Small intestine (tissue), 7 donors: ENCODE data around the gene RBFOX1. TPM values are rescaled to one million over a fixed set of nuclear protein-coding genes. Genes with fewer than 3 reads are reported as not detected.

Experiments used
- DNase-seq, 2 donors: peaks; one replicate each; pipeline versions ENCODE4 v3.0.0 to v3.0.0-alpha.2; 2013
- FAIRE-seq: peaks from 2 replicates; lab custom pipeline; 2012; peaks lifted over from hg19 to GRCh38; lab: Jason Lieb, UNC
- H3K27ac ChIP-seq, 3 donors: one replicate each; pipeline ENCODE4 v1.5.1; 2013; ENCODE audit warnings: low read length in 2 of 3, mild to moderate bottlenecking in 2 of 3, control low read depth in 1 of 3, inconsistent platforms in 1 of 3, low read depth in 1 of 3, moderate library complexity in 1 of 3
- H3K27me3 ChIP-seq, 3 donors: one replicate each; pipeline ENCODE4 v1.6.1; 2013; ENCODE audit warnings: low read length in 3 of 3, inconsistent platforms in 1 of 3; ENCODE audit not compliant: control insufficient read depth in 3 of 3, insufficient read depth in 3 of 3
- H3K36me3 ChIP-seq, 3 donors: one replicate each; pipeline ENCODE4 v1.6.1; 2013; ENCODE audit warnings: low read length in 3 of 3, inconsistent platforms in 1 of 3, low read depth in 1 of 3, mild to moderate bottlenecking in 1 of 3, moderate library complexity in 1 of 3; ENCODE audit not compliant: control insufficient read depth in 3 of 3, insufficient read depth in 2 of 3
- H3K4me1 ChIP-seq, 3 donors: one replicate each; pipeline ENCODE4 v1.6.1; 2013; ENCODE audit warnings: low read length in 2 of 3, inconsistent platforms in 1 of 3, low read depth in 1 of 3, mild to moderate bottlenecking in 1 of 3, moderate library complexity in 1 of 3; ENCODE audit not compliant: control insufficient read depth in 3 of 3, insufficient read depth in 2 of 3
- H3K4me3 ChIP-seq, 3 donors: one replicate each; pipeline ENCODE4 v1.5.1; 2013; ENCODE audit warnings: low read length in 3 of 3, control low read depth in 1 of 3, inconsistent platforms in 1 of 3, low read depth in 1 of 3, mild to moderate bottlenecking in 1 of 3, moderate library complexity in 1 of 3
- H3K9me3 ChIP-seq, 2 donors: one replicate each; pipeline ENCODE4 v1.6.1; 2013; ENCODE audit warnings: low read depth in 1 of 2, low read length in 1 of 2; ENCODE audit not compliant: control insufficient read depth in 2 of 2, insufficient read depth in 1 of 2
- WGBS, 3 donors: extraction: QIAGEN DNeasy Blood & Tissue Kit; methylation state at CpG; one replicate each; pipeline ENCODE4 v1.1.7; 2013; 5-methylcytosine and 5-hydroxymethylcytosine counted together
- polyA plus RNA-seq, 4 donors: library from polyadenylated mRNA; stranded (reverse) in 3 of 4; unstranded in 1 of 4; fragments of 200-250 nt in 3 of 4; fragments of 120-200 nt in 1 of 4; gene quantifications; one replicate each; pipeline versions ENCODE4 v1.2.1 to v1.2.3, GENCODE V29; 2013
- donor health status: healthy with polysubstance abuse.
- donor health status: control.
- donor health status: control.
- donor health status: Bipolar disorder and iron deficiency.
- donor health status: healthy.

Gene RBFOX1
- polyA plus RNA-seq, 4 donors = 0.30 to 0.87 (median 0.54) TPM; not detected in 1

DNA sequence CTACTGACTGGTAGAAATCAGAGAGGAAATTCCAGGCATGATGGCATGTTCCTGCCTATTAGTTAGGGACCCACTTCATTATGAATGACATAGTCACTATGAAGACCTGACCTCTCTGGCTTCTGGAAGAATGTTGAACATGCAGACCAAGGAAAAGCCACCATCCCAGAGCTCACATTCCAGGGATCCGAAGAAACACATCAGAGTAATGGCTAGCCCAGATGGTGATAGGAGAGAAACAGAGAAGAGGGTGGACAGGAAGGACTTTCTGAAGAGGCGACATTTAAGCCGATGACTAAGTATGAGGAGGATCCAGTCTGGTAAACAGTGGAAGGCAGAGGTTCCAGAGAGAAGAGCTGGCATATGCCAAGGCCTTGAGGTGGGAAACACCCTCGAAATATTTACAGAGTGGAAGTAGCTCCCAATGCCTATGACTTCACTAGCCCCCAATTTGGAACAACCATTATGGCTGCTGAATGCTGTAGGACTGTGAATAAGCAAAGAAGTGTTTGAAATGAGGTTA lies 216.2 kb downstream of the RBFOX1 start:
- DNase-seq = no peak
- WGBS, 3 donors = 79 to 84% (median 79%) methylated on average over 4 of the region's 4 CpGs
- no peak for FAIRE-seq
- Histone ChIP-seq H3K36me3 (no peaks in the 10 kb centered on the region), H3K27me3 (no peaks in the 10 kb centered on the region), H3K4me1 (no peaks in the 10 kb centered on the region), H3K9me3 (no peaks in the 10 kb centered on the region), H3K4me3 (no peak overlapping the region), H3K27ac (no peak overlapping the region)

DNA sequence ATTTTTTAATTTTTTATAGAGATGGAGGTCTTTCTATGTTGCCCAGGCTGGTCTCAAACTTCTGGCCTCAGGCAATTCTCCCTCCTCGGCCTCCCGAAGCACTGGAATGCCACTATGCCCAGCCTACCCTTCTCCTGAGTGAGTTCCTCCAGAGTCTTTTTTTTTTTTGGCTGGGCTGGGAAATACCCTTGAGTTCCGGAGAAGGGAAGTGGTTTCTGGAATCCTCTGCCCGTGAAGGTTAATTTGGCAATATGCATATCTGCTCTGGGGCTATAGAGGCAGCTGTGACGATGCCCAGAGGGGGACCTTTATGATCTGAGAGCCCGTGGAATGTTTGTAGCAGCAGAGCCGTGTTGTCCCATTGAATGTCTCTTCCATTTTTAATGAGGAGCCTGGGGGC lies 217.5 kb downstream of the RBFOX1 start:
- H3K27me3 ChIP-seq = no peaks in the 10 kb centered on the region
- no peak overlapping the region for H3K27ac ChIP-seq
- no peak for DNase-seq
- FAIRE-seq = no peak
- H3K4me1 ChIP-seq = no peaks in the 10 kb centered on the region
- no peaks in the 10 kb centered on the region for H3K9me3 ChIP-seq
- WGBS, 3 donors = 83 to 90% (median 84%) methylated on average over 7 of the region's 7 CpGs
- H3K4me3 ChIP-seq = no peak overlapping the region
- H3K36me3 ChIP-seq = no peaks in the 10 kb centered on the region

DNA sequence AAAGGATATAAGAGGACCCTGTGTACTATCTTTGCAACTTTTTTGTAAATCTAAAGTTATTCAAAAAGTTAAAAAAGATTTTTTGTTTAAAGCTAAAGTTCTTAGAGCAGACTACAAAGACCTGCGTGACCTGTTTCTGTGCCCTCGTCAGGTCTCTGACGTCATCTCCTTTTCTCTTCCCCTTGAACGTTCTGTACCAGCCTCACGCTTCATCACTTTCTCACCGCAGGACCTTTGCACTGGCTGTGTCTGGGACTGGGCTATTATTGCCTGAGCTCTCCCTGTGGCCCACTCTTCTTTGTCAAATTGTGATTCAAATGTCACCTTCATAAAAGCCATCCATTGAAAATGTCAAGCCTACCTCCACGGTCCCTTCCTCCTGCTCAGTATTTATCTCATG lies 222.8 kb downstream of the RBFOX1 start:
- FAIRE-seq (no peak), DNase-seq (no peak)
- Histone ChIP-seq H3K27ac (no peak overlapping the region), H3K4me3 (no peak overlapping the region), H3K36me3 (no peaks in the 10 kb centered on the region), H3K4me1 (no peaks in the 10 kb centered on the region), H3K9me3 (no peaks in the 10 kb centered on the region), H3K27me3 (no peaks in the 10 kb centered on the region)
- 89 to 91% (median 89%) methylated on average over 7 of the region's 7 CpGs for WGBS, 3 donors

DNA sequence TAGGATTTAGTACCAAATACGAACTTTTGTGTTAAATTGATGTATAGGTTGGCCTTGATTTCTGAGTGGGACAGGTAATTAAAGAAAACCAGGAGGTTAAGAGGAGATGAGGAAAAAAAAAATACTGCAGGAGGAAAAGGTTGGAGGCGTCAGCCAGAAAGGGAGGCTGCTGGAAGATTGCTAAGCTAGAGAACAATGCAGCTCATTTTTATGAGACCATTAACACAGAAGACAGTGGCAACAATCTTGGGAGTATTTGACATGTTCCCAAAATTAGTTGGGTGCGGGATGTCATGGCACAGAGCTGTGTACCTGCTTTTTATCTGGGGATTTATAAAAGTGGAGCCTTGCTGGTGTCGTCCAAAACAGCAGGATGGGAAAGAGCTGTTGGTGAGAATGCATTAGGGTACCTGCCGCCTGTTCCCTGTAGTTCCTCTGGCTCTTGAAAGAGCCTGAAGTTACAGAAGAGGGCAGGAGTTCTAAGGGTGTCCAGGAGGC lies 229.3 kb downstream of the RBFOX1 start:
- FAIRE-seq = no peak
- H3K9me3 ChIP-seq = no peaks in the 10 kb centered on the region
- no peak for DNase-seq
- no peaks in the 10 kb centered on the region for H3K27me3 ChIP-seq
- H3K36me3 ChIP-seq = no peaks in the 10 kb centered on the region
- WGBS, 3 donors = 59 to 71% (median 69%) methylated on average over 5 of the region's 5 CpGs
- no peak overlapping the region for H3K4me3 ChIP-seq
- H3K27ac ChIP-seq = no peak overlapping the region
- H3K4me1 ChIP-seq = no peaks in the 10 kb centered on the region

DNA sequence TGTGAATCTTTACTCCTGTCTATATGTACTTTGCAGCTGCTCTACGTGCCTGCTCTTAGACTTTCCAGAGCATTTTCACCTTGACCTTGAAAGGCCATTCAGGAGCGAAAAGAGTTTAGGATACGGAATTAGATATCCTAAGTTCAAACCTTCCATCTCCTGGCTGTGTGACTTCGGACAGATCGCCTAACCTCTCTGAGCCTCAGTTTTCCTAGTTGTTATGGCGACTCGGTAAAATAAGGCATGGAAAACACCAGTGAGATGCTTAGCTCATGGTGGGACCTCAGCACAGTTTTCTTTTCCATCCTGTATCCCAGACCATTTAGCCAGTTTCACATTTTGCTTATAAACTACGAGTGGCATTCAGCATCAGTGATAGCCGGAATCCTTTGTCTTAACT lies 233.7 kb downstream of the RBFOX1 start:
- no peaks in the 10 kb centered on the region for H3K27me3 ChIP-seq
- no peaks in the 10 kb centered on the region for H3K9me3 ChIP-seq
- no peak overlapping the region for H3K27ac ChIP-seq
- no peak for DNase-seq
- no peaks in the 10 kb centered on the region for H3K36me3 ChIP-seq
- no peak for FAIRE-seq
- WGBS, 3 donors = 77 to 86% (median 81%) methylated on average over 9 of the region's 9 CpGs
- H3K4me1 ChIP-seq = no peaks in the 10 kb centered on the region
- H3K4me3 ChIP-seq = no peak overlapping the region

DNA sequence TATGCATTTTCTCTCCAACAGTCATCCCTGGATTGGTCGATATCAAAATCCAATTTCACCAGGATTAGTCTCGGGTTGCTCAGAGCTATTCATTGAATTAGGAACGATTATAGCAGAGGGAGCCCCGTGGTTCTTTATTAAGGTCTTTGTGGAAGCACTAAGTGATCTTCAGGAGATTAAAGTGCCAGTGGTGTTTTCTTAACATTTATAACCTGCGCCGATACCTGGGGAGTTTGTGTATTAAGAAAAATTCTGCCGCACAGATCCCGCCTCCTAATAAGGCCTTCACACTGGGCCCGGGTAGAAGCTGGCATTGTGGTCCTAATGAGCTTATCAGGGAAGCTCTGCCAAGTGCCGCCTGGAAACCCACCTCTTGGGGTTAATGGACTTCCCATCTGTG lies 238.7 kb downstream of the RBFOX1 start:
- no peaks in the 10 kb centered on the region for H3K27me3 ChIP-seq
- 74 to 83% (median 81%) methylated on average over 10 of the region's 10 CpGs for WGBS, 3 donors
- DNase-seq (no peak), FAIRE-seq (no peak)
- no peaks in the 10 kb centered on the region for H3K36me3 ChIP-seq
- no peaks in the 10 kb centered on the region for H3K4me1 ChIP-seq
- no peak overlapping the region for H3K27ac ChIP-seq
- H3K4me3 ChIP-seq = no peak overlapping the region
- no peaks in the 10 kb centered on the region for H3K9me3 ChIP-seq

DNA sequence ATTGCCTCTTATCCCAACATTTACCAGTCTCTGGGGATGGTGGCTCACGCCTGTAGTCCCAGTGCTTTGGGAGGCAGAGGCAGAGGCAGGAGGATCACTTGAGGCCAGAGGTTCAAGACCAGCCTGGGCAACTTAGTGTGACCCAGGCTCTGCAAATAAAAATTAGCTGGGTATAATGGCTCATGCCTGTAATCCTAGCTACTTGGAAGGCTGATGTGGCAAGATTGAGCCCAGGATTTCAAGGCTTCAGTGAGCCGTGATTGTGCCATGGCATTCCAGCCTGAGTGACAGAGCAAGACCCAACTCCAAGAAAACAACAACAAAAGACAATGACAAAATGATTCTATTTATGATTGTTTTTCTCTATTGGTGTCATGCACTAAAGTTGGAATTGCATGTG lies 244.9 kb downstream of the RBFOX1 start:
- no peak for DNase-seq
- no peaks in the 10 kb centered on the region for H3K36me3 ChIP-seq
- no peak overlapping the region for H3K4me3 ChIP-seq
- 55 to 76% (median 75%) methylated on average over 2 of the region's 2 CpGs for WGBS, 3 donors
- H3K4me1 ChIP-seq = no peaks in the 10 kb centered on the region
- no peak for FAIRE-seq
- H3K9me3 ChIP-seq = no peaks in the 10 kb centered on the region
- no peaks in the 10 kb centered on the region for H3K27me3 ChIP-seq
- no peak overlapping the region for H3K27ac ChIP-seq

DNA sequence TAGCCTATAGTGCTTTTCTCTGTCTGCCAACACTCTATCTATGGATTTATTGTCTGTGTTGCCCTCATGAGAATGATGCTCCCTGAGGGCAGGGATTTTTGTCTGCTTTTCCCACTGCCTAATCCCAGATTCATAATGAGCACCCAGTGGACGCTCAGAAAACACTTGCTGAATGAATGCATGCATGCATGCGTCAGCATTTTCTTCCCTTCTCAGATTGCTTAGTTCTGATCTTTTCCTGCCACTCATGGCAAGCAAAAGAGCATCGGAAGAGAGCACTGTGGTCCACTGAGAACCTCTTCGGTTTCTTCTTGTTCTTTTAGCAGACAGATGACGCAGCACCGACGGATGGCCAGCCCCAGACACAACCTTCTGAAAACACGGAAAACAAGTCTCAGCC lies 246.8 kb downstream of the RBFOX1 start:
- 91 to 93% (median 92%) methylated on average over 8 of the region's 8 CpGs for WGBS, 3 donors
- FAIRE-seq = no peak
- H3K4me1 ChIP-seq = no peaks in the 10 kb centered on the region
- no peak for DNase-seq
- H3K4me3 ChIP-seq = no peak overlapping the region
- no peaks in the 10 kb centered on the region for H3K9me3 ChIP-seq
- H3K27me3 ChIP-seq = no peaks in the 10 kb centered on the region
- no peak overlapping the region for H3K27ac ChIP-seq
- no peaks in the 10 kb centered on the region for H3K36me3 ChIP-seq

DNA sequence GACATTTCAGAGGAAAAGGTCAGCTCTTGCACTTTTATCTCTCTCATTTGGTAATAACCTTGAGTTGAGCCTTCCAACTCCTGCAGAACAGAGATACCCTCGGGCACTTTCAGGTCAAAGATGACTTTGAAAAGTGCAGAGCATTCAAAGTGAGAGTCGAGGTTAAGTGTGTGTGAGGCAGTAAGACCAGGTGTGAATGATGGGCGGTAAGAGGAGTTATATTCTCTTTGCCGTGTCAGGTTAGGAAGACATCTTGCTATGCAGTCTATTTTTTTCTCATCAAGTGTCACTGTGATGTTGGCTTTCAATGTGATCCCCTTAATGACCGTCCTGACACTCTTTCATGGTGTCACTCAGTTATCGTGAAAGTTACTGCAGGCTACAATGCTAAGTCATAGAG lies 248.5 kb downstream of the RBFOX1 start:
- no peak for FAIRE-seq
- no peaks in the 10 kb centered on the region for H3K4me1 ChIP-seq
- WGBS, 3 donors = 75 to 84% (median 80%) methylated on average over 6 of the region's 6 CpGs

More for the DNA sequence above, 248.5 kb downstream of the RBFOX1 start:
- no peak overlapping the region for H3K27ac ChIP-seq
- no peaks in the 10 kb centered on the region for H3K27me3 ChIP-seq
- H3K36me3 ChIP-seq = no peaks in the 10 kb centered on the region
- H3K9me3 ChIP-seq = no peaks in the 10 kb centered on the region
- DNase-seq = no peak
- no peak overlapping the region for H3K4me3 ChIP-seq
